ENCODE results near the gene IL21R.

- TF ChIP-seq, protein P1, sequence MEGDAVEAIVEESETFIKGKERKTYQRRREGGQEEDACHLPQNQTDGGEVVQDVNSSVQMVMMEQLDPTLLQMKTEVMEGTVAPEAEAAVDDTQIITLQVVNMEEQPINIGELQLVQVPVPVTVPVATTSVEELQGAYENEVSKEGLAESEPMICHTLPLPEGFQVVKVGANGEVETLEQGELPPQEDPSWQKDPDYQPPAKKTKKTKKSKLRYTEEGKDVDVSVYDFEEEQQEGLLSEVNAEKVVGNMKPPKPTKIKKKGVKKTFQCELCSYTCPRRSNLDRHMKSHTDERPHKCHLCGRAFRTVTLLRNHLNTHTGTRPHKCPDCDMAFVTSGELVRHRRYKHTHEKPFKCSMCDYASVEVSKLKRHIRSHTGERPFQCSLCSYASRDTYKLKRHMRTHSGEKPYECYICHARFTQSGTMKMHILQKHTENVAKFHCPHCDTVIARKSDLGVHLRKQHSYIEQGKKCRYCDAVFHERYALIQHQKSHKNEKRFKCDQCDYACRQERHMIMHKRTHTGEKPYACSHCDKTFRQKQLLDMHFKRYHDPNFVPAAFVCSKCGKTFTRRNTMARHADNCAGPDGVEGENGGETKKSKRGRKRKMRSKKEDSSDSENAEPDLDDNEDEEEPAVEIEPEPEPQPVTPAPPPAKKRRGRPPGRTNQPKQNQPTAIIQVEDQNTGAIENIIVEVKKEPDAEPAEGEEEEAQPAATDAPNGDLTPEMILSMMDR (IDR thresholded peaks at IDR 0.05 in 2 of 3, conservative IDR thresholded peaks at IDR 0.05 in 1 of 3; ENCODE audit: control insufficient read depth in 2 of 3, extremely low read depth in 1 of 3, insufficient read depth in 1 of 3, low read depth in 3 of 3, low read length in 3 of 3): peak; percentile 30 to 47 (median 44); a peak in 4 of 6 replicates
- TF ChIP-seq POLR2A (IDR thresholded peaks at IDR 0.05; ENCODE audit: low read depth, low read length): no peak
Measured at GRCh38 chr16:27355610-27356009, 46.4 kb upstream of the IL21R start.
